Measurements from ENCODE around the gene NUP160. TPM values are rescaled to one million over a fixed set of nuclear protein-coding genes. Genes with fewer than 3 reads are reported as not detected.
A peak's percentile ranks its signal among the peaks of the same experiment; 100 is the strongest.
"Not testable (repeated sequence)": the region's sequence is repeated elsewhere in the genome, so short reads cannot be mapped to it uniquely, and the experiment has no call there.

Gene NUP160
- total RNA-seq, 1 donor from 2014 or later: 52.5 TPM

DNA sequence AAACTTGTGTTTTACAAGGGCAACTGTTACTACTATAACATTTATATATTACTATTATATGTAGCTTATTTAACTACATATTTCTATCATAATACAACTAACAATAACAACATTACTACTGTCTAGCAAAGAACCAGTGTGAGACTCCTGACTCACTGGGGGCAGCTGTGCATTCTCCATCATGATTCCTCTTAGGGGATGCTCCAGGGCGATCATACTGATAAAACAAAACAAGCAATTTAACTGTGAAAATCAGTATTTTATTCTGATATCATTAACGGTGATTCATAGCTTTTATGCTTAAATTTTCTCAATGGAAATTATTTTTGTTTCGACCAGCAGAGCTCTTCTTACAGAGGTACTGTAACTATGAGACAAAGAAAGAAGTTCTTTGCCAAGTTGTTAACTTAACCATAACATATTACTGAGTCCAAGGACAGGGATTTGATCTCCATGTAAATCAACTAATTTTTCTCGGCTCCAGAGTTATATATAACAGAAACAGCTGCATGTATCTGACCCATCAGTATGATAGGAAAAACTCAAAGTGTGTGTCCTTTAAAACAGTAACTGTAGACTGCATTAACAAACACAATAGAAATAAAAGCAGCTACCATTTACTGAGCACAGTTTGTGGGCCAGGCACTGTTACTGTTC lies 56.2 kb downstream of the NUP160 start:
- peak; percentile 82 for DNase-seq

DNA sequence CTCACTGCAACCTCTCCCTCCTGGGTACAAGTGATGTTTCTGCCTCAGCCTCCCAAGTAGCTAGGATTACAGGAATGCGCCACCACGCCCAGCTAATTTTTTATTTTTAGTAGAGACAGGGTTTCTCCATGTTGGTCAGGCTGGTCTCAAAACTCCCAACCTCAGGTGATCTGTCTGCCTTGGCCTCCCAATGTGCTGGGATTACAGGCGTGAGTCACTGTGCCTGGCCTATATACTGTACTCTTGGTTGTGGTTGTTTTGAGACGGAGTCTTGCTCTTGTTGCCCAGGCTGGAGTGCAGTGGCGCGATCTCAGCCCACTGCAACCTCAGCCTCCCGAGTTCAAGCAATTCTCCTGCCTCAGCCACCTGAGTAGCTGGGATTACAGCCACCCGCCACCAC lies 58.1 kb downstream of the NUP160 start:
- DNase-seq: not testable (repeated sequence)

DNA sequence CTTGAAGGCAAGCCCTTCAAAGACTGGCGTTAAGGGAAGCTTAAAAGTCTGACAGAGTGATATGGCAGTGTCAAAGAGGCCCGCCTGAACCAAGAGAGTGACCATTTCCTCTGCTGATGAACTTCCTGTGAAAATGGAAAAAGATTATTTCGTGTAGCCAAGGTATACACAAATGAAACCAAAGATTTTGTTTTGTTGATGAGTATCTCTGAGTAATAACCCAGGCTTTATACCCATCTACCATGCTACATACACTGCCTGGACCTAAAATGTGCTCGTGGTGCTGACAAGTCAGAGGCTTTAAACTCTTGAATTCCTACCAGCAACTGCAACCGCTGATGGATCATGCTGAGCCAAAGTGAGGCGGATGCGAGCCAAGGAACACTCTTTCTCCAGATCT lies 60.0 kb downstream of the NUP160 start:
- no peak for DNase-seq

DNA sequence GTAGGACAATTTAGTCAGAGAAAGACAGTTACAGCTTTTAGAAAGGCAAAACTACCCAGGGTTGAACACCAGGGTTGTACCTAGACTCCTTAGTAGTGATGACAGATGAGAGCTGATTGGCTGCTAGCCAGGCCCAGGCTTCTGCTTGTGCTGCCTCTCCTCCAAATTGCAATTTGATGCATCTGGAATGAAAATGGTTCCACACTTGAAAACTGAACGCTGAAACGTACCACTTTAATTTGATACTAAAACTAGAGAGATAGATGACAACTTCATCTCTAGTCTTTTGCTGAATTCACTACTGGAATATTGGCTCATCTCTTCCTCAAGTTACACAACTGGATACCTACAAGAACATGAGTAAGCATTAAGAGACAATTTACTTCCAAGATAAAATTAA lies 61.8 kb downstream of the NUP160 start:
- DNase-seq: peak; percentile 43

DNA sequence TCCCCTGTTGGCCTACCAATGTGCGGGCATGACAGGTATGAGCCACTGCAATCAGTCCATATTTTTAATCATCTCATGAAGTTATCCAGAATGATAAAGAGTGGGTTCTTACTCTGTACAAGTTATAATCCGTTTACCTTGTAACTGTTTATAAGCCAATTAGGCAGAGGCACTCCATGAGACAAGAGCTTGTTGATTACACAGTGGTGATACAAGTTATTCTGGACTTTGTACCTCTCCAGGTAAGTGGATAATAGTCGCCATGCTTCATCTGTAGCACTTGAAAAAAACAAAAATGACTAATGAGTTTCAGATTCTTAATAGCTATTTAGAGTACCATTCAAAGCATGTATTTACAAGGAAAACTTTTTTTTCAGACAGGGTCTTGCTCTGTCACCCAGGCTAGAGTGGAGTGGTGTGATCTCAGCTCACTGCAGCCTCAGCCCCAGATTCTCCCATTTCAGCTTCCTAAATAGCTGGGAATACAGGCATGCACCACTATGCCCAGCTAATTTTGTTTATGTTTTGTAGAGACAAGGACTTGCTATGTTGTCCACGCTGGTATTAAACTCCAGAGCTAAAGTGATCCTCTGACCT lies 63.3 kb downstream of the NUP160 start:
- DNase-seq: no peak

DNA sequence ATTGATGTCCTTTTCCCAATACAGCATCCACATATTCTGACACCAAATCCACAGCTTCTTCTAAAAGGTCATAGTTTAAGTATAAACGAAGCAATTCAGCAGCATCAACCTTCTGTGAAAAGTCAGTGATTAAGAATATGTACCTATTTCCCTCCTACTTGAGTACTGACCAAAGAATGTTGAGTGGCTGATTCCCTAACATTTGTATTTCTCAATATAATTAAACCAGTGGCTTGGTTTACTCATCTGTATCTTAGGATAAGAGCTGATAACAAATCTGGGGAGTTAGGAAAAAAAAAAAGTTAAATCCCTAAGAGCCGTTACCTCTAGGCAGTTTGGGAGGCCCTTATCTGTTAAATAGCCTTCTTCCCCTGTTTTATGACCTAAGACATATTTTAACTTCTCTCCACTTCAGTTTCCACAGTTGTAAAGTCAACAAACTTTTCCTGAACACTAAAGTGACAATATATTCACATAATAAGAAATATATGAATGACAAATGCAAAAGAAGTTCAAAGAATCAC lies 65.0 kb downstream of the NUP160 start:
- DNase-seq: no peak

DNA sequence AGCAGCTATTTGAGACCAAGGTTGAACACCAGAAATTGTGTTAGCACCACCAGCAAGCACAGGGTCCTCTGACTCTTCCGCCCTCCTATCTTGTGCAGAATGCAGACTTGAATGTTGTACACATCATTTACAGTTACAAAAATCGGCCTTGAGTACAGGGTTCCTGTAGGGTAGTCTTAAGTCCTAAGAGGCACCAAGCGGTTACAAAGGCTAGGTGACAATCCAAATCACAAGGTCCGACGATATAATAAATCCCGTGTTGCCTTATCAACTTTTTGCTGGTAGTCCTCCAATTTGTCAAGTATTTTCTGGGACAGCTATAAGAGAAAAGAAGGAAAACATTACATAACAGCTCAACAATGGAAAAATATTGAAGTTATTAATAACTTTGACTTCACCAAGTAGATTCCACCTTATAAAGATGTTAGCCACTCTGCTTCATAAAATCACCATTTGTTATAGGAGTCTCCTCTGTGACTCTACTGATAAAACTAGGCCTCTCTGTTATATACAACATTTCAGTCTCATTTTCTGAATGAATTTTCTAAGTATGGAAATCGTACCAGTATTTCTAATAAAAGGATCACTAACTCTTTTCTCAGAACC lies 69.2 kb downstream of the NUP160 start:
- no peak for DNase-seq

DNA sequence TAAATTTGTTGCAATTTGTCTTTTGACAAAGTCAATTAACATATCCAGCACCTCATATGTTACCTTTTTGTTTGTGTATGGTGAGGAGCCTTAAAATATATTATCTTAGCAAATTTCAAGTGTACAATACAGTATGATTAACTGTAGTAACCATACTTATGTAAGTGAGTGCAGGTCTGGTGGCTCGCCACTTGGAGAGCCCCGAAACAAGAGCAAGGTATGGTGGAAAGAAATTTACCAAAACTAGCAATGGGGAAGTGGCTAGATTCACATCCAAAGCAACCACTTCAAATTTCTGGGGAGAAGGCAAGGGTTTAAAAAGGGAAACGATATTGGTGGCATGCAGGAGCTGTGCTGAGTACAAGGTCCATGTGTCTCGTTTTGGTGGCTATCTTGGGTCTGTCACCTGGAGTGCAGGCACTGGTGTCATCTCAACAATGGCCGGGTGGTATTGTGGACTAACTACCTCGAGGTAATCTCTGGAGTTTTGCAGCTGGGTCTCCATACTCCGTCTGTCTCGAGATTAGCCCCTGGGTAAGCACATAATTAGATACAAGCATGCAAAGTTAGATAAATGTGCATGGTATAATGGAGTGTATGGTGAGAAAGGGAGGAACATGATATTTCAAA lies 72.8 kb downstream of the NUP160 start:
- DNase-seq: no peak

DNA sequence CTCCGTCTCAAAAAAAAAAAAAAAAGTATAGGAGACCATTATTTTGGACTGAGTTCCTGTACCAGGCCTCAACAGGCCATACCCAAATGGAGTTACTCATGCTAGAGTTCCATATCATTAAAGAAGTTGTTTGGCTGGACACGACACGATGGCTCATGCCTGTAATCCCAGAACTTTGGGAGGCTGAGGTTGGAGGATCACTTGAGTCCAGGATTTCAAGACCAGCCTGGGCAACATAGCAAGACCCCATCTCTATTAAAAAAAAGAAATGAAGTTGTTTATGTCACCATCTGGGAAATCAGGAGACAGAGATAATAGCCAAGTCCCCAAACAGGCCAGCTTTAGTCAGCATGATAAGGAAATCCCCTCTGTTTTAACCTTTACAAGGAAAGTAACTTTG lies 74.3 kb downstream of the NUP160 start:
- DNase-seq: no peak

DNA sequence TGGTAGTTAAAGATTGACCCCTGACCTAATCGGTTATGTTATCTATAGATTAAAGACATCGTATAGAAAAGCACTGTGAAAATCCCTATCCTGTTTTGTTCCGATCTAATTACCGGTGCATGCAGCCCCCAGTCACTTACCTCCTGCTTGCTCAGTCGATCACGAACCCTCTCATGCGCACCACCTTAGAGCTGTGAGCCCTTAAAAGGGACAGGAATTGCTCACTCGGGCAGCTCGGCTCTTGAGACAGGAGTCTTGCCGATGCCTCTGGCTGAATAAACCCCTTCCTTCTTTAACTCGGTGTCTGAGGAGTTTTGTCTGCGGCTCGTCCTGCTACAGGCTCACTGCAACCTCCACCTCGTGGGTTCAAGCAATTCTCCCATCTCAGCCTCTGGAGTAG lies 78.6 kb downstream of the NUP160 start:
- DNase-seq: not testable (repeated sequence)

DNA sequence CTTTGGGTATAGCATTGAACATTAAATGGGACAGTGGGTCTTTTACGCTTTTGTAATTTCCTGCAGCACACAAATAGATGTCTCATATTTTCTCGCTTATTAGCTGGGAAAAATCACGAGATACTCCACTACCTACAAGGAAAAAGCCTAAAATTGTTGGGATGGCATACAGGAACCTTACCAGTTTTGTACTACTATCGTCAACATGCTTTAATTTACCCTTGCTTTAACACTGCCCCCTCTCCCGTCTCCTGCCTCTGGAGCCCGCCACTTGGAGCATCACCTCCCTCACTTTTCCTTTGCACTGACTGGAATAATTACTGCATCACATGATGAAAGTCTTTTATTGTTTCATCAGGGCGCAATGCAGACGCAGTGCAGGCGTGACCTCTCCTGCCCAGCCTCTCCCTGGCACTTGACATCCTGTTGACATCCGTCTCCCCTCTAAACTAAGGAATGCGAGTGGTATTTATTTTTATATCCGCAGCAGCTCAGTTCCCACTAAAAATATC lies 80.0 kb downstream of the NUP160 start:
- peak; percentile 84 for DNase-seq

DNA sequence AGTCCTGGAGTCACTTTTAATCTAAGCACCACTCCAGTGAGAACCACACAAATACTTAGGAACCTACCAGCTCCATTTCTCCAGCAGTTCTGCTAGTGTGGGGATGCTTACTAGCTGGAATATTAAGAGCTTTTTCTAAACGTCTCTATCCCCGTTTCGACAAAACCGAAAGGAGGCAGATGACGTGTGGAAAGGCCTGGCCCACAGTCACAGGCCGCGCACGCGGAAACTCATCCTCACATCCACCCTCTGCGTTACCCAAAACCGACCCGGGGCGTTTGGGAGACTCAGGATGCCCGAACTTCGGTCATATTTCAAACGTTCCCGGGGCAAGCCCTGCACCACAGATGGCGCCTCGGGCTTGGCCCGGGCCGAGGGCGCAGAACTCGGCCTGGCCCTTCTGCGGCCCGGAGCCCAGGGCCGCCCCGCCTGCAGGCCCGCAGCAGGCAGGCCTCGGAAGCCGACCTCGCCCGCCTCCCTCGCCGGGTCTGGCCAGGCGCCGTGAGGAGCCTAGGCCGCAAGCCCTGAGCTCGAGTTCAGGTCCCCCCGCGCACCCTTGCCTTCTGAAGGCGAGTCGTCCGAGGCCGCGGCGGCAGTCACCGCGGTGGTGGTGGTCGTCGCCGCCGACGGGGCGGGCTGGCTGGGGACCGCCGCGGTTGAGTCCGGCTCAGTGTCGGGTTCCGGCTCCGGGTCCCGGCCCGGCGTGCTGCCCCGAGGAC lies 81.5 kb downstream of the NUP160 start:
- DNase-seq: peak; percentile 81

DNA sequence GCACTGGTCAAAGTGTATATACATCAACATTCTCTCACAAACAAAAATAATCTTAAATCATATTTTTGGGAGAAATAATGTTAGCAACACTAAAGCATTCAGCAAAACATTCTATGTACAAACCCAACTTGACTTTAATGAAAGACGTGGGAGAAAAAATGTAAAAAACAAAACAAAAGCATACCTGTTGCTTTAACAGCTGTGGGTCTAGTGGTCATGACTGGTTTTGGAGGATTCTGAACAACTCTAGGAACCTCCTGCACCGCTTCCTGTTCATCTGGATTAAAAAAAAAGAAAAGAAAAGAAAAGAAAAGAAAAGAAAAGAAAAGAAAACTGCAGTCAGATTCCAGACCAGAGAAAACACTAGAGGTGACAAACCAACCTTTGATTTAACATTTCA lies 83.1 kb downstream of the NUP160 start:
- DNase-seq: no peak

DNA sequence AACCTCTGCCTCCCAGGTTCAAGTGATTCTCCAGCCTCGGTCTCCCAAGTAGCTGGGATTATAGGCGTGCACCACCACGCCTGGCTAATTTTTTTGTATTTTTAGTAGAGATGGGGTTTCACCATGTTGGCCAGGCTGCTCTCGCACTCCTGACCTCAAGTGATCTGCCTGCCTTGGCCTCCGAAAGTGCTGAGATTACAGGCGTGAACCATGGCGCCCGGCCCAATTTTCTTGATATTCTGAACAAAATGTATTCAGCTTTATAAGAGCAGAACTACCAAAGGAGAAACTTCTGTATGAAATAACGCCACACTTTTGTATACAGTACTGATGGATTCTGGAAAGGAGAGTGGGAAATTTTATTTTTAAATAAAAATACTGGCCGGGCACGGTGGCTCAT lies 88.9 kb downstream of the NUP160 start:
- not testable (repeated sequence) for DNase-seq

DNA sequence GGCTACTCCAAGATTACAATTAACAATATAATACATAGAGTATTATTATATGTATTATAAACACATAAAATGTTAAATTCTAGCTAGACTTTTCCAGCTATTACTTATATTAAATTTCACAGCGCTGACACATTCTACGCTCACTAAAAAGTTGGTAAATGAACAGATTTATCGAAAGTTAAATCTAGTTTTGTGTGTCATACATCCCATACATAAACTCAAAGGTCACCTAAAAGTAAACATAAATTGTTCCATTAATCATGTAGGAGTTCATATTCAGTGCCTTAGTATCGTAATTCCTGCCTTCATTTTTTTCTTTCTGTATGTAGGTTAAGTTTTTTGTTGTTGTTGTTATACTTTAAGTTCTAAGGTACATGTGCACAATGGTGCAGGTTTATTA lies 91.9 kb downstream of the NUP160 start:
- no peak for DNase-seq

DNA sequence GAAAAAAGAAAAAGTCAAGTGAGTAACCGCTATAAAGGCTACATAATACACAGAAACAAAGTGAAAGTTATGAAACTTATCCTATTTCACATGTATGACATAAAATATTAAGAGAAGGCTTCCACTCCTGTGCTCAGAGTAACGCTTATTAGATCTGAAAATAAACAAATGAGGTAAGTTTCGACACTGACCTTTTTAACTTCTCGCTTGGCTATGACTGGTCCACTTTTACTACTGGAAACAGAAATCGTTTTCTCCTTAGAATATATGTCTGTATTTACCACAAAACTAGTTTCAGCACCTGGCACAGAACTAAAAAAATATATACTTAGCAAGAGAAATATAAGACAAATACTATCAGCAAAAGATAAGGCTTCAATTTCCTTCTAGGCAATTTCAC lies 97.4 kb downstream of the NUP160 start:
- no peak for DNase-seq

DNA sequence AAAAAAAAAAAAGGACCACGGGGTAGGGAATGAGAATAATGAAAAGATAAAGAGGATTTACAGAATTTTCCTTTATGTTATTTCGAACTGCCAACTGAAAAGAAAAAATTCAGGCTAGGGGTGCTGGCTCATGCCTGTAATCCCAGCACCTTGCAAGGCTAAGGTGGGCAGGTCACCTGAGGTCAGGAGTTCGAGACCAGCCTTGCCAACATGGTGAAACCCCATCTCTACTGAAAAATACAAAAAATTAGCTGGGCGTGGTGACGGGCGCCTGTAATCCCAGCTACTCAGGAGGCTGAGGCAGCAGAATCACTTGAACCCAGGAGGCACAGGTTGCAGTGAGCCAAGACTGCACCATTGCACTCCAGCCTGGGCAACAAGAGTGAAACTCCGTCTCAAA lies 105.7 kb downstream of the NUP160 start:
- not testable (repeated sequence) for DNase-seq

DNA sequence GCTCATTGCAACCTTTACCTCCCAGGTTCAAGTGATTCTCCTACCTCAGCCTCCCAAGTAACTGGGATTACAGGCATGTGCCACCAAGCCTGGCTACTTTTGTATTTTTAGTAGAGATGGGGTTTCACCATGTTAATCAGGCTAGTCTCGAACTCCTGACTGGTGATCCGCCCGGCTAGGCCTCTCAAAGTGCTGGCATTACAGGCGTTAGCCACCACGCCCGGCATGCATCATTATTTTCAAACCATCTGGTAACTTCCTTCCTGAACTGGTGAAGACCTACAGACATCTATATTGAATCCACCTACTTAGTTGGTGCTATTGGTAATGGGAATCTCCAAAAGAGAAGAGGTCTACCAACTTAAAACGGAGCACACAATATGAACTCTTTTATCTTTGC lies 110.3 kb downstream of the NUP160 start:
- not testable (repeated sequence) for DNase-seq

DNA sequence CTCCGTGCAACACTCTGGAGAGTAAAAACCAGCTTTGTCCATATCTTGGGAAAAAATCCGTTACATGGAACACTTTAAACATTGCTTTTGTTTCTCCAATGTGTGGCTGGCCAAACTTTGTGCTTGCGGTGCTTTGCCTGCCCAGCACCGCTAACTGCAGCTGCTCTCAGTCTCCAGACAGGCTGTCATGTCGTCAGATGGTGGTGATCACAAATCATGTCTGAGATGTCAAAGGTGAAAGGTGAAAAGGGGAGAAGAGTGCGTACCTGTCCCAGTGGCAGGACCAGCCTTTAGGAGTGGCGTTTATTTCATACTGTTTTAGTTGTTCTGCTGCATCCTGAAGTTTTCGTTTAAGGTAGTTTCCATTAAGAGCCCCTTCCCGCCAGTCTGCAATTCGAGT lies 115.9 kb downstream of the NUP160 start:
- DNase-seq: no peak

DNA sequence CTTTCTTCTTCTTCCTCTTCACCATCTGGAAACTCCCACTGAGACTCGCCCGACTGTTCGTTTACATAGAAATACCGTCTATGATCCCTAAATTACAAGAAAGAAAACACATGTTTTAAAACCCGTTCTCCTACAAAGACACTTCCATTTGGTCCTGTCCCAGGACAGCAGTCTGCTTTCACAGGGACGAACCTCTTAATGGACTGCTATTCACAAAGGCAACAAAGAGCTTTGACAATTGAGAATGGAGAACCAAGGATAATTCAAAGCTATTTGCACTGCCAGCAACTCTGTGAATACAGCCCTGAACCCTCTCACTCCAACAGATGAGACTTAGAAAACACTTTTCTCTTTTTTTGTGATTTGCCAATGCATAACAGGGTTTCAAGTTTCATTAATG lies 116.7 kb downstream of the NUP160 start:
- no peak for DNase-seq

Data from tongue (tissue), 2 donors.